ENCODE data around the gene CHST8. TPM values are rescaled to one million over a fixed set of nuclear protein-coding genes. Genes with fewer than 3 reads are reported as not detected.

The CHST8 gene
- total RNA-seq, 1 experiment from 2014 or later, result not detected

- Mint-ChIP-seq H3K9me3 (ENCODE audit: unreplicated experiment) (no peaks in the 10 kb centered on the region), H3K4me1 (ENCODE audit: low read depth, unreplicated experiment) (no peaks in the 10 kb centered on the region), H3K27ac (ENCODE audit: unreplicated experiment) (no peak overlapping the region), H3K4me3 (ENCODE audit: unreplicated experiment) (no peak overlapping the region), H3K36me3 (ENCODE audit: insufficient read depth, unreplicated experiment) (no peaks in the 10 kb centered on the region), H3K27me3 (ENCODE audit: insufficient read depth, unreplicated experiment) (peaks cover 7% of the 10 kb centered on the region)
- Histone ChIP-seq H3K36me3 (ENCODE audit: control insufficient read depth, insufficient read depth, low read length) (no peaks in the 10 kb centered on the region), H3K27me3 (replicated peaks; ENCODE audit: control insufficient read depth, insufficient read depth, low read length) (no peaks in the 10 kb centered on the region; the same call in 1 of the 2 replicates), H3K4me3 (ENCODE audit: low read depth, low read length) (no peak overlapping the region), H3K4me1 (no peaks in the 10 kb centered on the region), H3K9me3 (no peaks in the 10 kb centered on the region)
- CTCF ChIA-PET, result interaction anchor here (0.6 kb wide), 2 partner anchors 240 to 1100 kb away, joined by 3 read pairs; no protein-coding TSS in a partner anchor
- DNase-seq, result peak in 1 of 2 experiments; percentile 52
- intact Hi-C loops (cut with micrococcal nuclease; ENCODE audit: unreplicated experiment), result no loop called here
- TF ChIP-seq CTCF (IDR thresholded peaks at IDR 0.05; ENCODE audit: insufficient read depth in 1 of 2, low read depth in 1 of 2, low read length in 1 of 2, severe bottlenecking in 1 of 2, unreplicated experiment in 1 of 2), result no peak
- POLR2A ChIA-PET, result no interaction called here
- BruUV-seq (replicated peaks), result no TSS peak
Measured at GRCh38 chr19:33677745-33678426, 56.1 kb downstream of the CHST8 start.

GRCh38 chr19:33678796-33679585, 57.2 kb downstream of the CHST8 start:
- Mint-ChIP-seq H3K4me1 (ENCODE audit: low read depth, unreplicated experiment) (no peaks in the 10 kb centered on the region), H3K9me3 (ENCODE audit: unreplicated experiment) (no peaks in the 10 kb centered on the region), H3K27me3 (ENCODE audit: insufficient read depth, unreplicated experiment) (peaks cover 13% of the 10 kb centered on the region), H3K27ac (ENCODE audit: unreplicated experiment) (no peak overlapping the region), H3K36me3 (ENCODE audit: insufficient read depth, unreplicated experiment) (no peaks in the 10 kb centered on the region), H3K4me3 (ENCODE audit: unreplicated experiment) (no peak overlapping the region)
- no peak for DNase-seq
- BruUV-seq (replicated peaks), result no TSS peak
- no peak overlapping the region for H3K4me3 ChIP-seq (ENCODE audit: low read depth, low read length)
- POLR2A ChIA-PET, result no interaction called here
- no peaks in the 10 kb centered on the region for H3K9me3 ChIP-seq
- H3K27me3 ChIP-seq (replicated peaks; ENCODE audit: control insufficient read depth, insufficient read depth, low read length), result no peaks in the 10 kb centered on the region; the same call in 1 of the 2 replicates
- H3K36me3 ChIP-seq (ENCODE audit: control insufficient read depth, insufficient read depth, low read length), result no peaks in the 10 kb centered on the region
- CTCF ChIA-PET, result interaction anchor here (0.5 kb wide), 1 partner anchor 227 kb away, joined by 5 read pairs; no protein-coding TSS in a partner anchor
- no peak for TF ChIP-seq CTCF (IDR thresholded peaks at IDR 0.05; ENCODE audit: insufficient read depth in 1 of 2, low read depth in 1 of 2, low read length in 1 of 2, severe bottlenecking in 1 of 2, unreplicated experiment in 1 of 2)
- H3K4me1 ChIP-seq, result no peaks in the 10 kb centered on the region
- intact Hi-C loops (cut with micrococcal nuclease; ENCODE audit: unreplicated experiment), result no loop called here

GRCh38 chr19:33679696-33680095, 57.9 kb downstream of the CHST8 start:
- TF ChIP-seq CTCF (IDR thresholded peaks at IDR 0.05; ENCODE audit: insufficient read depth in 1 of 2, low read depth in 1 of 2, low read length in 1 of 2, severe bottlenecking in 1 of 2, unreplicated experiment in 1 of 2), result no peak
- no peaks in the 10 kb centered on the region for H3K36me3 Mint-ChIP-seq (ENCODE audit: insufficient read depth, unreplicated experiment)
- H3K4me1 Mint-ChIP-seq (ENCODE audit: low read depth, unreplicated experiment), result no peaks in the 10 kb centered on the region
- no peaks in the 10 kb centered on the region for H3K9me3 ChIP-seq
- POLR2A ChIA-PET, result no interaction called here
- H3K9me3 Mint-ChIP-seq (ENCODE audit: unreplicated experiment), result no peaks in the 10 kb centered on the region
- no peak overlapping the region for H3K4me3 ChIP-seq (ENCODE audit: low read depth, low read length)
- H3K27me3 Mint-ChIP-seq (ENCODE audit: insufficient read depth, unreplicated experiment), result peaks cover 17% of the 10 kb centered on the region
- no peaks in the 10 kb centered on the region for H3K36me3 ChIP-seq (ENCODE audit: control insufficient read depth, insufficient read depth, low read length)
- intact Hi-C loops (cut with micrococcal nuclease; ENCODE audit: unreplicated experiment), result no loop called here
- H3K4me3 Mint-ChIP-seq (ENCODE audit: unreplicated experiment), result no peak overlapping the region
- no peaks in the 10 kb centered on the region for H3K27me3 ChIP-seq (replicated peaks; ENCODE audit: control insufficient read depth, insufficient read depth, low read length)
- H3K27ac Mint-ChIP-seq (ENCODE audit: unreplicated experiment), result no peak overlapping the region
- CTCF ChIA-PET, result interaction anchor here (0.5 kb wide), 1 partner anchor 226 kb away, joined by 5 read pairs; no protein-coding TSS in a partner anchor
- no peaks in the 10 kb centered on the region for H3K4me1 ChIP-seq
- DNase-seq, result no peak
- BruUV-seq (replicated peaks), result no TSS peak

All from Caco-2 (cell line).